ENCODE results near the gene TMEM60. TPM values are rescaled to one million over a fixed set of nuclear protein-coding genes. Genes with fewer than 3 reads are reported as not detected.
"Not testable (repeated sequence)": the region's sequence is repeated elsewhere in the genome, so short reads cannot be mapped to it uniquely, and the experiment has no call there.

TMEM60 gene
- total RNA-seq = 6.6 TPM
- long read RNA-seq, partial matches to known transcripts = 0 of 2 reads
- long read RNA-seq, other reads (novel, unspliced or antisense) = 0 of 2 reads

- ATAC-seq (ENCODE audit: poor library complexity) (peak; percentile 96), DNase-seq (peak; percentile 99)
- intact Hi-C loops (cut with DNase I) = loop anchor here (2.0 kb wide), 1 partner anchor 102 kb away; the partner anchor contains the start of gene RSBN1L
These were observed at the start of gene TMEM60, which contains the start of gene PHTF2 for GRCh38 chr7:77798394-77799077. Gene TMEM60, minus strand, starts transcription at chr7:77798434. Its CDS starts 4,061 bp downstream, at chr7:77794373. Gene PHTF2, plus strand, starts transcription at chr7:77798773.

GRCh38 chr7:77846317-77847092 is 48.3 kb upstream of the TMEM60 start:
- intact Hi-C loops (cut with DNase I) = no loop called here
- ATAC-seq (ENCODE audit: poor library complexity) = no peak
- DNase-seq = no peak

DNA sequence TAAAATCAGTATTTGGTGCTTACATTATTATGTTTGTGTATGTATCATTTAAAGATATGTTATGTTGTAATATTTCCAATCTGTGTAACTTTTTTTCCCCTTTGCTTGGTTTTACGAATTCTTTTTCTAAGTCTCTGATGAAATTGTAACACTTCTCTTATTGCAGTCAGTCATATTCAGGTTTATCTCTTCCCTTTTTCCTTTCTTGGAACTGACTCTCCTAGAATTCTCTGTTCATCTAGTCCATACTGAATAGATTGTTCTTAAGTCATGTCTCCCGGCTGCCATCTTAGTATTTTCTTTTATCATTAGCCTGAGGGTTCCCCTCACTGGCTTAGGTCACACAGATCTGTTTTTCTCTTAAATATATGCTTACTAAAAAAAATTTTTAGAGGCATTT is 45.0 kb upstream of the TMEM60 start:
- intact Hi-C loops (cut with DNase I) = no loop called here
- ATAC-seq (ENCODE audit: poor library complexity) (no peak), DNase-seq (no peak)

- intact Hi-C loops (cut with DNase I) = no loop called here
- ATAC-seq (ENCODE audit: poor library complexity) = no peak
- DNase-seq = no peak
These were observed 41.7 kb upstream of the TMEM60 start for GRCh38 chr7:77839919-77840318.

DNA sequence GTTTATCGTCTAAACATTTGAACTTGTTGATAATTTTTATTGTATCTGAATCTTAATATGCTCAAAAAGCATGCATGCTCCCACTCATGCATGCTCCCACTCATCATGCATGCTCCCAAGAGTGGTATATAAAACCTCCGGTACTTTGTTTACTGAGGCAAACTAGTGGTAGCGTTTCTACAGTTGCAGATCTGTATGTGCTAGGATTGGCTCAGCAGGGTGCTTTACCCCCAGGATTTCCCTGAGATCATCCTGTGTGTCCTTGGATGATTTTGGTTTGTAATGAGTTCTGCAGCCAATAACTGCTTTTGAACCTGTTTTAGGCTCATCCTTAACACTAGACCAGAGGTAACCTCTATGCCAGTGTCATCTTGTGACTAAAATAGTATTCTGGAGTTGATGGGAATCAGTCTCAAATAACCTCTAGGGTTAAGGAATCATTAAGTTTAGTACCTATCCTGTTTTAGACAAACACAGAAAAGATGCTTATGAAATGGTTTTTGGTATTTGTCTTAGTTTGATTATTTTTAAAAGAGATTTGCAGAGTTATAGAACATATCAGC is 40.8 kb upstream of the TMEM60 start:
- ATAC-seq (ENCODE audit: poor library complexity) = peak; percentile 38

DNA sequence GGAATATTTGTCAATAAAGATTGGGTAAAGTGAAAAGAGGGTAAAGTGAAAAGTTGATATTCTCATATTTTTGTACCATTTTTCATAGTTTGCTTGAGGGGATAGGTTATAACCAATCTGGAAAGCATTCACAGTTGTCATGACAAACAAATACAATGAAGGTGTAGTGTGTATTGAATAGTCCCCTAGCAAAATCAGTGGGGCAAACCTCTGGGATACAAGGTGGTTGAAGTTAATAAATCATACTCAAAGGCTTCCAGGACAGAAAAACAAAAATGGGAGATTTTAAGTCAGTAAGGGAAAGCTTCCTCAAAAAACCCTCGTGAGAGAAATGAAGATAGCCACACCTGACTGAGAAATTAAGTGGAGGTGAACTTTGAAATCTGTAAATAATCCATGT is 39.7 kb upstream of the TMEM60 start:
- DNase-seq = no peak
- ATAC-seq (ENCODE audit: poor library complexity) = no peak
- intact Hi-C loops (cut with DNase I) = no loop called here

More for the DNA sequence above, 40.8 kb upstream of the TMEM60 start:
- intact Hi-C loops (cut with DNase I) = no loop called here
- no peak for DNase-seq

GRCh38 chr7:77837275-77837674 is 39.0 kb upstream of the TMEM60 start:
- DNase-seq (no peak), ATAC-seq (ENCODE audit: poor library complexity) (peak; percentile 44)
- intact Hi-C loops (cut with DNase I) = no loop called here

DNA sequence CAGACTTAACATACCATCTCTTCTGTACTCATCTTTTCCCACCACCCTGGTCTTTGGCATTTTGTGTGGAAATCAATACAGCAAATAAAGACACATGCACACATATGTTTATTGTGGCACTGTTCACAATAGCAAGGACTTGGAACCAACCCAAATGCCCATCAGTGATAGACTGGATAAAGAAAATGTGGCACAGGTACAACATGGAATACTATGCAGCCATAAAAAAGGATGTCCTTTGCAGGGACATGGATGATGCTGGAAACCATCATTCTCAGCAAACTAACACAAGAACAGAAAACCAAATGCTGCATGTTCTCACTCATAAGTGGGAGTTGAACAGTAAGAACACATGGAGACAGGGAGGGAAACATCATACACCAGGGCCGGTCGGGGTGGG is 38.2 kb upstream of the TMEM60 start:
- ATAC-seq (ENCODE audit: poor library complexity); DNase-seq; intact Hi-C loops (cut with DNase I): not testable (repeated sequence)

DNA sequence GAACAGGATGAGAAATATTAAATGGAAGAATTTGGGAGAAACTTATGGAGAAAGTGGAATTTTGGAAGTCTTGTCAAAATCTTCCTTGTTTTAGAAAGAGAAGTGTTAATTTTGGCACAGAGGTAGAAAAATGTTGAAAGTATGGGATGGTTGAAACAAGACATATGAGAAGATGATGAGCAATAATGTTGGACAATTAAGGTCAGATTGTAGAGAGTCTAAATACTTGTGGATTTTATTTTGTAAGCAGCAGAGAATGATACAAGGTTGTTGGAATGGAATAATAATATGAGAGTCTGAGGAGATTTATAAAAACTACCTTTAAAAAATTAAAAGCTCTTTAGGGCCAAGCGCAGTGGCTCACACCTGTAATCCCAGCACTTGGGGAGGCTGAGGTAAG is 34.9 kb upstream of the TMEM60 start:
- DNase-seq (no peak), ATAC-seq (ENCODE audit: poor library complexity) (no peak)
- intact Hi-C loops (cut with DNase I) = no loop called here

DNA sequence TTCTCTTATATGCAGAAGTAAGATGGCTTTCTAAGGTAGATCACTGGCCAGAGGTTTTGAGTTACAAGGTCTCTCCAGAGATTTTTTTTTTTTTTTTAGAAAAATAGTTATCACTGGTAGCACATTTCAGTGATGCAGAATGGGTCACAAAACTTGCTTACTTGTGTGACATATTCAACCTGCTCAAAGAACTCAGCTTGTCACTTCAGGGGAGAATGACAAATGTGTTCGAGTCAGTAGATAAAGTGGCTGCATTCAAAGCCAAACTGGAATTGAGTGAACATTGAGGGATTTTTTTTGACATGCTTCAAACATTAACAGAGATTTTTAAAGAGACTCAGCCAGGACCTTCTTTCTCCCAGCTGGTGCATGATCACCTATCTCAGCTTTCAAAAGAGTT is 33.7 kb upstream of the TMEM60 start:
- ATAC-seq (ENCODE audit: poor library complexity) = no peak
- intact Hi-C loops (cut with DNase I) = no loop called here

GRCh38 chr7:77831481-77831880 is 33.2 kb upstream of the TMEM60 start:
- no peak for DNase-seq
- no peak for ATAC-seq (ENCODE audit: poor library complexity)
- intact Hi-C loops (cut with DNase I) = no loop called here

More for the DNA sequence above, 33.7 kb upstream of the TMEM60 start:
- no peak for DNase-seq

GRCh38 chr7:77830649-77831355 is 32.6 kb upstream of the TMEM60 start:
- intact Hi-C loops (cut with DNase I) = no loop called here
- ATAC-seq (ENCODE audit: poor library complexity) (peak; percentile 53), DNase-seq (no peak)

GRCh38 chr7:77827999-77828398 is 29.8 kb upstream of the TMEM60 start:
- ATAC-seq (ENCODE audit: poor library complexity) = no peak
- intact Hi-C loops (cut with DNase I) = no loop called here
- DNase-seq = no peak

GRCh38 chr7:77826300-77826699 is 28.1 kb upstream of the TMEM60 start:
- intact Hi-C loops (cut with DNase I) = no loop called here
- no peak for DNase-seq
- no peak for ATAC-seq (ENCODE audit: poor library complexity)

- intact Hi-C loops (cut with DNase I) = no loop called here
- no peak for DNase-seq
- peak; percentile 27 for ATAC-seq (ENCODE audit: poor library complexity)
These were observed 26.9 kb upstream of the TMEM60 start for GRCh38 chr7:77825131-77825530.

GRCh38 chr7:77824636-77825035 is 26.4 kb upstream of the TMEM60 start:
- intact Hi-C loops (cut with DNase I) = no loop called here
- DNase-seq = no peak
- no peak for ATAC-seq (ENCODE audit: poor library complexity)

- DNase-seq (no peak), ATAC-seq (ENCODE audit: poor library complexity) (no peak)
- intact Hi-C loops (cut with DNase I) = no loop called here
These were observed 25.6 kb upstream of the TMEM60 start for GRCh38 chr7:77823787-77824186.

GRCh38 chr7:77822269-77822668 is 24.0 kb upstream of the TMEM60 start:
- ATAC-seq (ENCODE audit: poor library complexity) = no peak
- no peak for DNase-seq
- intact Hi-C loops (cut with DNase I) = no loop called here

- intact Hi-C loops (cut with DNase I) = no loop called here
- ATAC-seq (ENCODE audit: poor library complexity) = no peak
These were observed 22.7 kb upstream of the TMEM60 start for GRCh38 chr7:77820967-77821366.

More at GRCh38 chr7:77820967-77821366, 22.7 kb upstream of the TMEM60 start:
- no peak for DNase-seq

All from Right ventricle myocardium superior (tissue), 1 donor.